Panc1 (cell line): ENCODE data around the gene C9orf78. TPM values are rescaled to one million over a fixed set of nuclear protein-coding genes. Genes with fewer than 3 reads are reported as not detected.

Experiments
- ATAC-seq: fragments of 200-7000 bp; cut with Tn5 transposase; 2 replicates; pipeline ENCODE4 v1.9.1; 2020; ENCODE audit warnings: mild to moderate bottlenecking, moderate library complexity
- BruUV-seq: library from RNA; stranded (reverse); fragments of 400-500 nt; replicated peaks from 2 replicates; lab custom pipeline; 2021; lab: Mats Ljungman, UMichigan
- CTCF ChIA-PET: fragments of 300-600 bp; sonication (Branson Sonifier 250); formaldehyde crosslinking; loops from one replicate; lab custom pipeline; 2022; ENCODE audit warnings: antibody characterized with exemption; lab: Charles Lee
- POLR2A ChIA-PET: fragments of 300-600 bp; sonication (Branson Sonifier 250); formaldehyde crosslinking; loops from one replicate; lab custom pipeline; 2022; ENCODE audit warnings: antibody characterized with exemption; lab: Charles Lee
- DNase-seq: peaks from one replicate; pipeline ENCODE4 v3.0.0-alpha.2; 2010; ENCODE audit warnings: low read depth, low spot score
- H3K27ac ChIP-seq: 2 replicates; pipeline ENCODE4 v1.5.1; 2011; ENCODE audit warnings: mild to moderate bottlenecking, low read length, inconsistent platforms
- H3K27me3 ChIP-seq: fragments of 200-500 bp; sonication (Bioruptor generic); 2 replicates; pipeline ENCODE4 v1.6.0; 2014; ENCODE audit warnings: low read length, inconsistent platforms; ENCODE audit not compliant: control insufficient read depth, insufficient read depth
- H3K36me3 ChIP-seq: fragments of 200-500 bp; sonication (Bioruptor generic); 2 replicates; pipeline ENCODE4 v1.5.1; 2014; ENCODE audit warnings: inconsistent platforms, mild to moderate bottlenecking, low read length, moderate library complexity; ENCODE audit not compliant: control insufficient read depth, insufficient read depth
- H3K4me1 ChIP-seq: 2 replicates; pipeline ENCODE4 v1.5.1; 2011; ENCODE audit warnings: inconsistent platforms, mild to moderate bottlenecking, low read length, moderate library complexity; ENCODE audit not compliant: control insufficient read depth, insufficient read depth
- H3K4me3 ChIP-seq, 2 experiments: 2 replicates each; pipeline ENCODE4 v1.5.1; 2011 to 2012; ENCODE audit warnings: low read depth in 2 of 2, low read length in 2 of 2, mild to moderate bottlenecking in 2 of 2, inconsistent platforms in 1 of 2, moderate library complexity in 1 of 2
- H3K9me3 ChIP-seq: fragments of 200-500 bp; sonication (Bioruptor generic); 2 replicates; pipeline ENCODE4 v1.5.1; 2014; ENCODE audit warnings: low read depth, mild to moderate bottlenecking, inconsistent platforms, low read length, moderate library complexity; ENCODE audit not compliant: control insufficient read depth, insufficient read depth
- CTCF ChIP-seq: fragments of 450-650 bp; IDR thresholded peaks from 2 replicates; pipeline ENCODE4 v1.5.1; 2017; ENCODE audit warnings: mild to moderate bottlenecking
- POLR2AphosphoS5 ChIP-seq: IDR thresholded peaks from 2 replicates; pipeline ENCODE4 v1.6.1; 2012; ENCODE audit warnings: mild to moderate bottlenecking, low read depth, low read length, moderate library complexity
- REST ChIP-seq, 2 experiments: IDR thresholded peaks; 2 replicates each; pipeline ENCODE4 v1.6.1; 2011 to 2012; ENCODE audit warnings: low read depth in 2 of 2, control low read depth in 1 of 2, low read length in 1 of 2, mild to moderate bottlenecking in 1 of 2, moderate library complexity in 1 of 2; ENCODE audit not compliant: insufficient read depth in 1 of 2
- SIN3A ChIP-seq: IDR thresholded peaks from 2 replicates; pipeline ENCODE4 v1.6.1; 2012; ENCODE audit warnings: low read depth, mild to moderate bottlenecking, low read length, moderate library complexity, borderline replicate concordance; ENCODE audit not compliant: insufficient read depth
- TCF7L2 ChIP-seq: IDR thresholded peaks from 2 replicates; pipeline ENCODE4 v1.6.1; 2011; ENCODE audit warnings: mild to moderate bottlenecking, low read depth, low read length, inconsistent platforms
- in situ Hi-C: cut with HindIII; loops from 2 replicates; pipeline ENCODE4 v1.10.0; 2016; ENCODE audit warnings: low sequenced_read_pairs, low pct_unique_long_range_greater_than_20kb
- intact Hi-C: fragments of 100-400 bp; cut with micrococcal nuclease; formaldehyde crosslinking; loops from one replicate; pipeline ENCODE4 v1.10.0; 2022; ENCODE audit not compliant: unreplicated experiment
- total RNA-seq: library from RNA; stranded (reverse); gene quantifications from one replicate; pipeline ENCODE4 v1.2.1, GENCODE V29; 2021; ENCODE audit not compliant: unreplicated experiment

C9orf78 gene
- total RNA-seq, 1 experiment from 2014 or later, result 33.6 TPM

GRCh38 chr9:129810116-129810515, 25.0 kb downstream of the C9orf78 start:
- ChIA-PET CTCF (no interaction called here), POLR2A (no interaction called here)
- no peak overlapping the region for H3K27ac ChIP-seq
- intact Hi-C loops (no loop called here), in situ Hi-C loops (no loop called here)
- H3K27me3 ChIP-seq, result no peaks in the 10 kb centered on the region
- no peak overlapping the region for H3K4me3 ChIP-seq
- no peaks in the 10 kb centered on the region; the same call in 1 of the 2 replicates for H3K36me3 ChIP-seq
- BruUV-seq, result no TSS peak
- no peaks in the 10 kb centered on the region for H3K9me3 ChIP-seq
- ATAC-seq (no peak), DNase-seq (no peak)
- TF ChIP-seq TCF7L2, result no peak
- no peak for TF ChIP-seq CTCF
- TF ChIP-seq SIN3A, result no peak
- TF ChIP-seq POLR2AphosphoS5, result no peak
- H3K4me1 ChIP-seq, result no peaks in the 10 kb centered on the region

- POLR2A ChIA-PET, result interaction anchor here (0.7 kb wide), 1 partner anchor 24 kb away, joined by 3 read pairs; no protein-coding TSS in a partner anchor
- no peak for ATAC-seq
- BruUV-seq, result no TSS peak
- Histone ChIP-seq H3K27ac (no peak overlapping the region), H3K4me1 (no peaks in the 10 kb centered on the region), H3K9me3 (no peaks in the 10 kb centered on the region), H3K4me3 (no peak overlapping the region), H3K27me3 (no peaks in the 10 kb centered on the region), H3K36me3 (no peaks in the 10 kb centered on the region; the same call in 1 of the 2 replicates)
- TF ChIP-seq SIN3A (no peak), TCF7L2 (no peak), CTCF (no peak), REST (IDR thresholded peaks at IDR 0.05; ENCODE audit: insufficient read depth in 1 of 2, low read depth in 2 of 2, low read length in 1 of 2) (no peak), POLR2AphosphoS5 (no peak)
- CTCF ChIA-PET, result no interaction called here
- in situ Hi-C loops, result no loop called here
- DNase-seq, result no peak
- intact Hi-C loops, result no loop called here
Observed at GRCh38 chr9:129809346-129809745, 25.7 kb downstream of the C9orf78 start.
